ENCODE data around the gene ARPC1A.
"Not testable (repeated sequence)": the region's sequence is repeated elsewhere in the genome, so short reads cannot be mapped to it uniquely, and the experiment has no call there.

Gene ARPC1A

GRCh38 chr7:99309111-99309510 lies 16.6 kb upstream of the ARPC1A start:
- TF ChIP-seq ZNF274 (IDR thresholded peaks at IDR 0.05; ENCODE audit: low read depth, low read length) = no peak
- H3K4me3 ChIP-seq (ENCODE audit: low read length) = no peak overlapping the region

- TF ChIP-seq ZNF274 (IDR thresholded peaks at IDR 0.05; ENCODE audit: low read depth, low read length) = no peak
- H3K4me3 ChIP-seq (ENCODE audit: low read length) = no peak overlapping the region
Observed at GRCh38 chr7:99310004-99310403, 15.7 kb upstream of the ARPC1A start.

DNA sequence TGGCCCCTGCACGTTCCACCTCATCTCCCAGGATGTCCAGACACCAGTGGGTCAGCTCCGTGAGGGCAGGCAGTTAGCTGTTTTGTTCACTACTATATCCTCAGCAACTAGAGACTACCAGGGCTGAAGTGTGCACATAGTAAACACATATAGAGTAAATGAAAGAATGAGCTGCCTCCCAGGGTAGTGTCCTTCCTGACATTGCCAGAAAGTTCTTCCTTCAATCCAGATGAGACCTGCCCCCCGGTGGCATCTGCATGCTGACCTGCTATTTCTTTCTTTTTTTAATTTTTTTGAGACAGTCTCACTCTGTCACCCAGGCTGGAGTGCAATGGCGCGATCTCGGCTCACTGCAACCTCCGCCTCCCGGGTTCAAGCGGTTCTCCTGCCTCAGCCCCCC lies 14.0 kb upstream of the ARPC1A start:
- no peak for TF ChIP-seq ZNF274 (IDR thresholded peaks at IDR 0.05; ENCODE audit: low read depth, low read length)

DNA sequence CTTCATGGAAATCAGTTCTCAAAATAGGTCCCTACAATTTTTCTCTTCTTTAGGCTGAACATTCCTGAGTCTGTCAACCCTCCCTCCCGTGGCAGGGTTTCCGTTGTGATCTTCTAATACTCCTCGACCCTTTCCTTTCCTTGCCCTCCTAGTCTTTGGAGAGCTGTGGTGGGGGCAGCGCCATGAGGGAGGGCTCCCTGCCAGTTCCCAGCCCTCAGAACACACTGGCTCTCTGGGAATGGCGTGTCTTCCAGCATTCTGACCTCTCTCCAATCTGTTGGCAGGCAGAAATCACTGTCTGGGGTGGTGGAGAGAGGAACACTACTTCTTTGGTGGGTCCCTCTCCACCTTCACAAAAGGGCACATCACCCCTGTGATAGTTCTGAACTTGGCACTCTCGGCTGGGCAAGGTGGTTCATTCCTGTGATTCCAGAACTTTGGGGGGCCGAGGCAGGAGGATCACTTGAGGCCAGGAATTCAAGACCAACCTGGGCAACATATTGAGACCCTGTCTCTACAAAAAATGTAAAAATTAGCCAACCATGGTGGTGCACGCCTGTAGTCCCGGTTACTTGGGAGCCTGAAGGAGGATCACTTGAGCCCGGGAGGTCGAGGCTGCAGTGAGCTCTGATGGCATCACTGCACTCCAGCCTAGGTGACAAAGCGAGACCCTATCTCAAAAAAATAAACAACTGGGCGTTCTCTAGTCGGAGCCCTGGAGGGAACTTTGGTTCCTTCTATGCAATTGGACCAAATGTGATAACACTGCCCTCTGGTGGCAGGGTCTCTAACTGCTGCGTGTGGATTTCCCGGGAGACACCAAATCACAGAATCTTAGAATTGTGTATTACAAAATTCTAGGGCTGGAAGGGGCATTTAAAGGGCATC lies 13.1 kb upstream of the ARPC1A start:
- peak overlapping the region; percentile 19; the same call in 1 of the 2 replicates for H3K4me3 ChIP-seq (ENCODE audit: low read length)
- TF ChIP-seq ZNF274 (IDR thresholded peaks at IDR 0.05; ENCODE audit: low read depth, low read length) = no peak

More for the DNA sequence above, 14.0 kb upstream of the ARPC1A start:
- no peak overlapping the region for H3K4me3 ChIP-seq (ENCODE audit: low read length)

DNA sequence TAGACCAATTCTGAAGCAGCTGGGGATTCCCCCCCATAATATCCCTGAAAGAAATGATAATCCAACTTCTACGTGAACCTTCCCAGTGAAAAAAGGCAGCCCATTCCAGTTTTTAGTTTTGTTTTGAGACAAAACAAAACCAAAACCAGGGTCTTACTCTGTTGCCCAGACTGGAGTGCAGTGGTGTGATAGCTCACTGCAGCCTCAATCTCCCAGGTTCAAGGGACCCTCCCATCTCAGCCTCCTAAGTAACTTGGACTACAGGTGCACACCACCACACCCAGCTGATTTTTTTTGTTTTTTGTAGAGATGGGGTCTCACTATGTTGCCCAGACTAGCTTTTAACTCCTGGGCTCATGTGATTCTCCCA lies 12.5 kb upstream of the ARPC1A start:
- no peak for TF ChIP-seq ZNF274 (IDR thresholded peaks at IDR 0.05; ENCODE audit: low read depth, low read length)

DNA sequence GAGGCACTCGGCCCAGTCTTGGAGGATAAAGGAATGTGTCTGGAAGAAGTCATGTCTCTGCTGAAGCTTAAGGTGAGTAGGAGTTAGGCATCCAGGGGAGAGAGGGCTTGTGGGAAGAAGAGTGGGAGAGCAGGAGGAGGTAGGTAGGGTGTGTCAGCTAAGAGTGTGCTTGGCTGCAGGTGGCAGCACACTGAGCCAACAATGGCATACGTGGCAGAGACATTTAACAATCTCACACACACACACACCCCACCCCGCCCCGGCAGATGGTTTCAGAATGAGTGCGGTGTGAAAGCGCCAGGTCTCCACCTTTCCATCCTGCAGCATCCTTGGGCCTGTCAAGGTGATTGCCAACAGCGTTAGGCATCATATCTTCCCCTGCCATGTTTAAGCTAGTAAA lies 11.2 kb upstream of the ARPC1A start:
- no peak overlapping the region for H3K4me3 ChIP-seq (ENCODE audit: low read length)
- no peak for TF ChIP-seq ZNF274 (IDR thresholded peaks at IDR 0.05; ENCODE audit: low read depth, low read length)

More for the DNA sequence above, 12.5 kb upstream of the ARPC1A start:
- peak overlapping the region; percentile 19; the same call in 1 of the 2 replicates for H3K4me3 ChIP-seq (ENCODE audit: low read length)

DNA sequence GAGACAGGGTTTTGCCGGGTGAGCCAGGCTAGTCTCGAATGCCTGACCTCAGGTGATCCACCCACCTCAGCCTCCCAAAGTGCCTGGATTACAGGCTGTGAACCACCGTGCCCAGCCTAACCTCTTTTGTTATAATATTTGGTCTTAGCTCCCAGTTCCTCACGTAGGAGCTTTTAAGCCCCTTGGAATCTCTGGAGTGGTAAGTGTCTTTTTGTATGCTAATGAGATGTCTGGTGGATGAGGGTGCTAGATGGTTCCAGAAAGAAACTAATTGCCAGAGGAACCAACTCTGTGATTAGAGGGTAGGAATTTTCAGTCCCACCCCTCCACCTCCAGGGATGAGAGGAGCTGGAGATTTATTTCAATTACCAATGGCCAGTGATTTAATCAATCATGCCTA lies 5.3 kb upstream of the ARPC1A start:
- TF ChIP-seq ZNF274 (IDR thresholded peaks at IDR 0.05; ENCODE audit: low read depth, low read length) = no peak
- H3K4me3 ChIP-seq (ENCODE audit: low read length) = no peak overlapping the region

DNA sequence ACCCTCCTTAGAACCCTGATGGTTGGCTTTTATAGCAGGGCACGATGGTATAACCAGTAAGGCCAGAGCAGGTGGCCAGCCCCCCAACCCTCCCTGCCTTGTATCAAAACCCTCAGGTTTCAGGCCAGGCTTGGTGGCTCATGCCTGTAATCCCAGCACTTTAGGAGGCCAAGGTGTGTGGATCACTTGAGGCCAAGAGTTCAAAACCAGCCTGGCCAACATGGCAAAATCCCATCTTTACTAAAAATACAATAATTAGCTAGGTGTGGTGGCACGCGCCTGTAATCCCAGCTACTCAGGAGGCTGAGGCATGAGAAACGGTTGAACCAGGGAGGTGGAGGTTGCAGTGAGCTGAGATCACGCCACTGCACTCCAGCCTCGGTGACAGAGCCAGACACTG lies 3.0 kb upstream of the ARPC1A start:
- not testable (repeated sequence) for H3K4me3 ChIP-seq (ENCODE audit: low read length)

- peak overlapping the region; percentile 98; the same call in 1 of the 2 replicates for H3K4me3 ChIP-seq (ENCODE audit: low read length)
- no peak for TF ChIP-seq ZNF274 (IDR thresholded peaks at IDR 0.05; ENCODE audit: low read depth, low read length)
Observed at GRCh38 chr7:99324559-99324958, 1.1 kb upstream of the ARPC1A start.

DNA sequence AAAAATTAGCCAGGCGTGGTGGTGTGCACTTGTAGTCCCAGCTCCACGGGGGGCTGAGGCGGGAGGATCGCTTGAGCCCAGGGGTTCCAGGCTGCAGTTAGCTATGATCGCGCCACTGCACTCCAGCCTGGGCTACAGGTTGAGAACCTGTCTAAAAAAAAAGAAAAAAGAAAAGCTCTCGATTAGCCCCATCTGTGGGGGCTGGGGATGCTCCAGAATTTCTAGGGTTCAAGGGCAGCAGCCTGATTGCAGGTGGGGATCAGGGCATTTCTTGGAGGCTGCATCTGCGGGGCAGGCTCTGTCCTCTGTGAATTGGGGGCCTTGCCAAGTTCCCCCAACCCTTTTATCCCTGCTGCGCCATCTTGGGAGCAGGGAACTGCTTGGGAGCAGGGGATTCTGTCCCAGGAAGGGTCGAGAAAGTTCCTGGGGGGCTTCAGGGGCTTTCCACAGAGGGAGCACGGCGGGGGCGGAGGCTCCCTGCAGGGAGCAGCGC lies 651 bp upstream of the ARPC1A start:
- no peak for TF ChIP-seq ZNF274 (IDR thresholded peaks at IDR 0.05; ENCODE audit: low read depth, low read length)
- H3K4me3 ChIP-seq (ENCODE audit: low read length) = peak overlapping the region; percentile 98

DNA sequence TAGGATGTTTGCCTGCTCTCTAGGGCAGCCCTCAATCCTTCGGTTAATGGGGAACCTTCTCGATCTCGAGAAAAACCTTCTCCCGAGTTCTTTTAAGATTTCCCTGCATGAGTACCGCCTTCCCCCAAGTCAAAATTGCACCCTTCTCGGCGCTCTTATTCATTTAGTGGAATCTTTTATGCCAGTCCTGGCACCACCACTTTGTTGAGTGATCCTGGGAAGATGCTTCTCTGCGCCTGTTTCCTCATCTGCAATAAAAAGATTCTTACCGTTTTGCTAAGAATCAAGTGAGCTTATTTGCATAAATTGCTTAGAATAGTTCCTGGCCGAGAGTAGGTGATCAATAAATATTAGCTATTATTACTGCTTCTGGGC lies 697 bp downstream of the ARPC1A start:
- peak overlapping the region; percentile 98 for H3K4me3 ChIP-seq (ENCODE audit: low read length)
- TF ChIP-seq ZNF274 (IDR thresholded peaks at IDR 0.05; ENCODE audit: low read depth, low read length) = no peak

- H3K4me3 ChIP-seq (ENCODE audit: low read length) = not testable (repeated sequence)
Observed at GRCh38 chr7:99330314-99330961, 4.7 kb downstream of the ARPC1A start.

GRCh38 chr7:99331002-99331401 lies 5.3 kb downstream of the ARPC1A start:
- no peak overlapping the region for H3K4me3 ChIP-seq (ENCODE audit: low read length)
- no peak for TF ChIP-seq ZNF274 (IDR thresholded peaks at IDR 0.05; ENCODE audit: low read depth, low read length)

DNA sequence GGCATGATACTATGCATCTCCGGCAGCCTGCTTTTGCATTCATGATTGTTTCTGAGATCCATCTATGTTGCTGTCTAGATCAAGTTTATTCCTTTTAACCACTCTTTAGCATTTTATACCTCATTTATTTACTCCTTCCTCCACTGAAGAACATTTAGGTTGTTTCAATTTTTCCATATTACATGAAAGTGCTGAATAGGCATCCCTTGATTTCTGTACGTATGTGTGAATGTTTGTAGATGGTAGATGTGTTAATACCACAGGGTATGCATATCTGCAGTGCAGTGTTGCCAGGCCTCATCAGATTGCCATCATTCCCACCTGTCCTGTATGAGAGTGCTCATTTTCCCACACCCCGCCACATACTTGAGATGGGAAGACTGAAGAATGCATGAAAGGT lies 13.9 kb downstream of the ARPC1A start:
- no peak for TF ChIP-seq ZNF274 (IDR thresholded peaks at IDR 0.05; ENCODE audit: low read depth, low read length)
- no peak overlapping the region for H3K4me3 ChIP-seq (ENCODE audit: low read length)

DNA sequence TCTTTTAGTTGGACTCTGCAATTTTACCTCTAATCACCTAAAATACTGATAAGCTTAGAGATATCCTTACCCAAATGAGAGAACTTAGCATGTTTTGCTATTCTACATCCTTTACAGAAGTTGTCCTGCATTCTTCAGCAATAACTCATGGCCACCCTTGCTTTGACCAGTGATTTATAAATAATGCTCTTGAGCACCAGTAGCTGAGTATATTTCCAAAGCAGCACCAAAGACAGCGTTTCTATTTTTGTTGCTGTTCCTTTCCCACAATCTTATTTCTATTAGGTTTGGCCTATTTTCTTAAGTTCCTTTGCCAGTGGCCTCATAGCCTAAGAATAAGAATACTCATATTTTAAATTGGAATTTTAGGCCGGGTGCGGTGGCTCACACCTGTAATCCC lies 15.0 kb downstream of the ARPC1A start:
- no peak for TF ChIP-seq ZNF274 (IDR thresholded peaks at IDR 0.05; ENCODE audit: low read depth, low read length)
- H3K4me3 ChIP-seq (ENCODE audit: low read length) = no peak overlapping the region

All from GM08714 (cell line).